Kidney glomerular epithelial cell (primary cell): Measurements from ENCODE around the gene TLR7.

ENCODE experiments used
- DNase-seq: peaks from one replicate; lab custom pipeline; 2025; lab: John Stamatoyannopoulos, UW

TLR7 gene

GRCh38 chrX:12930150-12930549 lies 63.3 kb downstream of the TLR7 start:
- DNase-seq = no peak

GRCh38 chrX:12932244-12932643 lies 65.4 kb downstream of the TLR7 start:
- no peak for DNase-seq

GRCh38 chrX:12934850-12935249 lies 68.0 kb downstream of the TLR7 start:
- DNase-seq = no peak

GRCh38 chrX:12936947-12937346 lies 70.1 kb downstream of the TLR7 start:
- DNase-seq = no peak
